RWPE2 (cell line): ENCODE data around the gene DPPA3.
"Not testable (repeated sequence)": the region's sequence is repeated elsewhere in the genome, so short reads cannot be mapped to it uniquely, and the experiment has no call there.

Source experiments
- ATAC-seq: fragments of 200-7000 bp; cut with Tn5 transposase; 3 replicates; pipeline ENCODE4 v1.9.1; 2021; ENCODE audit warnings: low read depth
- DNase-seq: peaks from one replicate; pipeline ENCODE4 v3.0.0-alpha.2; 2020; ENCODE audit warnings: low spot score
- H3K27ac ChIP-seq: fragments of 450-650 bp; 2 replicates; pipeline ENCODE4 v1.5.1; 2017; ENCODE audit warnings: mild to moderate bottlenecking; ENCODE audit not compliant: poor library complexity, severe bottlenecking
- H3K27me3 ChIP-seq: fragments of 250-450 bp; sonication (Bioruptor Pico); 2 replicates; pipeline ENCODE4 v1.5.1; 2021; ENCODE audit warnings: mild to moderate bottlenecking, moderate library complexity; ENCODE audit not compliant: insufficient read depth, poor library complexity, severe bottlenecking
- H3K36me3 ChIP-seq: fragments of 250-450 bp; sonication (Bioruptor Pico); 2 replicates; pipeline ENCODE4 v1.5.1; 2020; ENCODE audit warnings: low read depth, mild to moderate bottlenecking, moderate library complexity
- H3K4me1 ChIP-seq: fragments of 250-450 bp; sonication (Bioruptor Pico); 2 replicates; pipeline ENCODE4 v1.5.1; 2021; ENCODE audit warnings: mild to moderate bottlenecking, moderate library complexity; ENCODE audit not compliant: insufficient read depth, poor library complexity, severe bottlenecking
- H3K4me3 ChIP-seq: fragments of 250-450 bp; sonication (Bioruptor Pico); 2 replicates; pipeline ENCODE4 v1.5.1; 2021; ENCODE audit warnings: mild to moderate bottlenecking, moderate library complexity; ENCODE audit not compliant: severe bottlenecking
- H3K9me3 ChIP-seq: fragments of 250-450 bp; sonication (Bioruptor Pico); 2 replicates; pipeline ENCODE4 v1.5.1; 2021; ENCODE audit warnings: mild to moderate bottlenecking, moderate library complexity; ENCODE audit not compliant: severe bottlenecking
- CTCF ChIP-seq: fragments of 450-650 bp; IDR thresholded peaks from one replicate; pipeline ENCODE4 v1.5.1; 2017; ENCODE audit warnings: mild to moderate bottlenecking, moderate library complexity; ENCODE audit not compliant: poor library complexity, severe bottlenecking

The DPPA3 gene

GRCh38 chr12:7729746-7730145, 18.5 kb downstream of the DPPA3 start:
- Histone ChIP-seq H3K27me3 (no peaks in the 10 kb centered on the region), H3K36me3 (no peaks in the 10 kb centered on the region), H3K9me3 (no peaks in the 10 kb centered on the region), H3K27ac (no peak overlapping the region), H3K4me1 (no peaks in the 10 kb centered on the region), H3K4me3 (no peak overlapping the region)
- no peak for DNase-seq
- TF ChIP-seq CTCF, result no peak
- no peak for ATAC-seq

- not testable (repeated sequence) for H3K4me3 ChIP-seq, DNase-seq, H3K27ac ChIP-seq, ATAC-seq, H3K4me1 ChIP-seq, H3K27me3 ChIP-seq, H3K9me3 ChIP-seq, H3K36me3 ChIP-seq
Observed at GRCh38 chr12:7730984-7731383, 19.8 kb downstream of the DPPA3 start.

GRCh38 chr12:7731486-7731885, 20.3 kb downstream of the DPPA3 start:
- ATAC-seq, result no peak
- H3K27ac ChIP-seq, result no peak overlapping the region
- H3K9me3 ChIP-seq, result no peaks in the 10 kb centered on the region
- DNase-seq, result no peak
- H3K27me3 ChIP-seq, result no peaks in the 10 kb centered on the region
- no peaks in the 10 kb centered on the region for H3K4me1 ChIP-seq
- H3K36me3 ChIP-seq, result no peaks in the 10 kb centered on the region
- TF ChIP-seq CTCF, result no peak
- H3K4me3 ChIP-seq, result no peak overlapping the region

DNA sequence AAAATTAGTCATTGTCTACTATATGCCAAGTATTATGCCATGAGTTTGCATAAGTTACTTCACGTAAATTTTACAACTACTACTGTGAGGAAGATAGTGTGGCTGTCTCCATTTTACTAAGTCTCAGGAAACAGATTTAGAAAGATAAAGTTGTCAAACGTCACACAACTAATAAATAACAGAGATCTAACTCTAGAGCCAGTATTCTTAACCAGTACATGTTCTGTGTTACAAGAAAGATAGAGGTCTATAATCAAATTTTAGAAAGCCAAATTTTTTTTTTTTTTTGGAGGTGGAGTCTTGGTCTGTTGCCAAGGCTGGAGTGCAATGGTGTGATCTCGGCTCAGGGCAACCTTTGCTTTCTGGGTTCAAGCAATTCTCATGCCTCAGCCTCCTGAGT, 21.8 kb downstream of the DPPA3 start:
- Histone ChIP-seq H3K4me1 (no peaks in the 10 kb centered on the region), H3K27me3 (no peaks in the 10 kb centered on the region), H3K4me3 (no peak overlapping the region), H3K27ac (no peak overlapping the region), H3K9me3 (no peaks in the 10 kb centered on the region), H3K36me3 (no peaks in the 10 kb centered on the region)
- no peak for TF ChIP-seq CTCF
- ATAC-seq (no peak), DNase-seq (no peak)

- no peaks in the 10 kb centered on the region for H3K36me3 ChIP-seq
Observed at GRCh38 chr12:7747246-7747645, 36.0 kb downstream of the DPPA3 start, which contains the start of gene CLEC4C. CLEC4C (minus strand) TSS chr12:7747375; CDS start chr12:7747348, 27 bp downstream.

More at GRCh38 chr12:7747246-7747645, 36.0 kb downstream of the DPPA3 start, which contains the start of gene CLEC4C:
- no peaks in the 10 kb centered on the region for H3K27me3 ChIP-seq
- TF ChIP-seq CTCF, result no peak
- DNase-seq (no peak), ATAC-seq (no peak)
- no peak within 1 kb of the TSS for H3K4me3 ChIP-seq
- no peaks in the 10 kb centered on the region for H3K9me3 ChIP-seq
- H3K27ac ChIP-seq, result no peak within 1 kb of the TSS
- no peaks in the 10 kb centered on the region for H3K4me1 ChIP-seq
